Osteocyte (in vitro differentiated cells): ENCODE measurements around the gene ARHGEF3. TPM values are rescaled to one million over a fixed set of nuclear protein-coding genes. Genes with fewer than 3 reads are reported as not detected.

Experiments
- DNase-seq: peaks from one replicate; pipeline ENCODE4 v3.0.0; 2021; ENCODE audit warnings: mixed read lengths; ENCODE audit not compliant: unreplicated experiment; ENCODE audit errors: extremely low spot score
- H3K27ac Mint-ChIP-seq: one replicate; pipeline ENCODE4 v1.8.0; 2021; ENCODE audit warnings: mild to moderate bottlenecking, mixed read lengths; ENCODE audit not compliant: unreplicated experiment
- H3K27me3 Mint-ChIP-seq: one replicate; pipeline ENCODE4 v1.8.0; 2021; ENCODE audit warnings: mixed read lengths; ENCODE audit not compliant: unreplicated experiment
- H3K36me3 Mint-ChIP-seq: one replicate; pipeline ENCODE4 v1.8.0; 2021; ENCODE audit warnings: mixed read lengths; ENCODE audit not compliant: unreplicated experiment
- H3K4me1 Mint-ChIP-seq: one replicate; pipeline ENCODE4 v1.8.0; 2021; ENCODE audit warnings: mixed read lengths; ENCODE audit not compliant: unreplicated experiment
- H3K4me3 Mint-ChIP-seq: one replicate; pipeline ENCODE4 v1.8.0; 2021; ENCODE audit warnings: mild to moderate bottlenecking, moderate library complexity, mixed read lengths; ENCODE audit not compliant: unreplicated experiment
- H3K9me3 Mint-ChIP-seq: one replicate; pipeline ENCODE4 v1.8.0; 2021; ENCODE audit warnings: mixed read lengths; ENCODE audit not compliant: unreplicated experiment
- CTCF ChIP-seq: fragments of 200-600 bp; sonication (generic); IDR thresholded peaks from 2 replicates; pipeline ENCODE4 v1.5.0; 2021; ENCODE audit warnings: antibody characterized with exemption, mild to moderate bottlenecking, moderate library complexity
- total RNA-seq: library from RNA; stranded (reverse); gene quantifications from 2 replicates; pipeline ENCODE4 v1.2.1, GENCODE V29; 2021

The ARHGEF3 gene
- total RNA-seq, 1 donor from 2014 or later = 2.5 TPM

DNA sequence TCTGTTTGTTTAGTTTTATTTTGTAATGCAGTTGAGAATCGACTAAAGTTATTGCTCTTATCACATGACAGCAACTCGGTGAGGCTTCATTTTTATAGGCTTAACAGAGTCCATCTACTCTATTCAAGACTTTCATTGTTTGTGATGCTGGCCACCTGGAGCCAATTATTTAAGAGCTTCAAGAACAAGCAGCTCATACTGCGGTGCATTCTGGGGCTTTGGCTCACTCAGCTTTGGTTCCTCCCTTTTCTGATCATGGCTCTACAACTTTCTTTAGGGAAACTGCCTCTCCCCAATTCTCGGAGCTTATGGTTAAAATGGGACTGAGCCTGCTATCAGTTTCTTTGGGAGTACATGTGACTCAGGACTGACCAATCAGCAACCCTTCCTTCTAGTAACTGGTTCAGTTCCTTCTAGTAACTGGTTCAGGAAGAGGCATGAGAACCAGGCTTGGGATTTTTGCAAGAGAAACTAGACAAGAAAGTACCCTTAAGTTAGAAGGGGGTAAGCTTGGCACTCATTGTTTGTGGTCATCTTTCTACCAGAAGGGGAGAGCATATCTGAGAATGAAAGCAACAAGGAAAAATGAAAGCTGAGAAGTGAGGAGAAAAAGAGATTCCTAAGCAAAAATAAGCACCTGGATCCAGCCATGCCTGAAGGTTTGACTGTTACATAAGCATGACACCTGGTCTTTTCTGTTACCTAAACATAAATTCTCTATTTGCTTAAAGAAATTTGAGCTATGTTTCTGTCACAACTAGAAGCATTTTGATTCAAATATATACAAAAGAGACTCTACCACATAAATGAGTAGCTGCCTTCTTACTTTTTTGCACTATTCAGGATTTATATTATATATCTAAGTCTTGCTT is 24.1 kb upstream of the ARHGEF3 start:
- DNase-seq = no peak
- Mint-ChIP-seq H3K4me1 (peaks cover 5% of the 10 kb centered on the region), H3K36me3 (no peaks in the 10 kb centered on the region), H3K27ac (no peak overlapping the region), H3K9me3 (no peaks in the 10 kb centered on the region), H3K4me3 (no peak overlapping the region), H3K27me3 (peaks cover 34% of the 10 kb centered on the region)
- TF ChIP-seq CTCF = no peak

GRCh38 chr3:56823984-56824703 is 22.4 kb upstream of the ARHGEF3 start:
- no peaks in the 10 kb centered on the region for H3K4me1 Mint-ChIP-seq

DNA sequence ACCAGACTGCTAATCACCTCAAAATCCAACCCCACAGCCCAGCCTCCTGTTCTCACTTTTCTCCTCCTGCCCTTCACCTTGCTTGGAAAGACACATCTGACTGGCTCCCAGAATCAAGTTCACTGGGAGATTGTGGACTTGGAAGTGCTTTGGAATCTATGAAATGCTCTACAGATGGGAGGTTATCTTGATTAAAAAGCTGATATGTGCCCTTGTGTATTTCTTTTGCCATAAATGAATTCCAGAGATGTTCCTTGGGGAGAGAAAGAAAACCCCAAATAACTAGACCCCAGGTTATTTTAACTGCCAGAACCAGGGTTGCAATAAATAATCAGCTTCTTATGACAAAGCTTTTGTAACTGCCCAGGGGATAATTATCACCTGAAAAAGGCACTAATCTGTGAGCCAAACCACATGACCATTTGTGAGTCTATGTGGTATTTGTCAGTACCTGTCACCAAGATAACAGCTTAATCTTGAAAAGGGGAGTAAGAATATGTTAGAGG is 21.7 kb upstream of the ARHGEF3 start:
- no peak overlapping the region for H3K27ac Mint-ChIP-seq
- peaks cover 42% of the 10 kb centered on the region for H3K27me3 Mint-ChIP-seq
- no peaks in the 10 kb centered on the region for H3K4me1 Mint-ChIP-seq
- no peaks in the 10 kb centered on the region for H3K9me3 Mint-ChIP-seq
- DNase-seq = no peak
- H3K4me3 Mint-ChIP-seq = no peak overlapping the region
- TF ChIP-seq CTCF = no peak
- no peaks in the 10 kb centered on the region for H3K36me3 Mint-ChIP-seq

More at GRCh38 chr3:56823984-56824703, 22.4 kb upstream of the ARHGEF3 start:
- DNase-seq = no peak
- no peak for TF ChIP-seq CTCF
- H3K27me3 Mint-ChIP-seq = peaks cover 36% of the 10 kb centered on the region
- no peak overlapping the region for H3K4me3 Mint-ChIP-seq
- no peak overlapping the region for H3K27ac Mint-ChIP-seq
- H3K36me3 Mint-ChIP-seq = no peaks in the 10 kb centered on the region
- H3K9me3 Mint-ChIP-seq = no peaks in the 10 kb centered on the region

GRCh38 chr3:56822501-56822900 is 20.8 kb upstream of the ARHGEF3 start:
- TF ChIP-seq CTCF = no peak
- H3K27ac Mint-ChIP-seq = no peak overlapping the region
- H3K27me3 Mint-ChIP-seq = peaks cover 49% of the 10 kb centered on the region
- no peaks in the 10 kb centered on the region for H3K4me1 Mint-ChIP-seq
- H3K4me3 Mint-ChIP-seq = no peak overlapping the region
- H3K9me3 Mint-ChIP-seq = no peaks in the 10 kb centered on the region
- DNase-seq = no peak
- H3K36me3 Mint-ChIP-seq = no peaks in the 10 kb centered on the region
